HK-2 (cell line): Measurements from ENCODE around the gene GALK2.

ENCODE experiments used
- DNase-seq: peaks from one replicate; pipeline ENCODE4 v3.0.0-alpha.2; 2018; ENCODE audit not compliant: unreplicated experiment

Gene GALK2

GRCh38 chr15:49282366-49282765 is 112.3 kb downstream of the GALK2 start:
- no peak for DNase-seq

GRCh38 chr15:49286649-49287404 is 116.8 kb downstream of the GALK2 start:
- DNase-seq: no peak

GRCh38 chr15:49287481-49287880 is 117.4 kb downstream of the GALK2 start:
- no peak for DNase-seq

- no peak for DNase-seq
Measured at GRCh38 chr15:49288391-49288790, 118.3 kb downstream of the GALK2 start.

- DNase-seq: no peak
Measured at GRCh38 chr15:49290191-49290590, 120.1 kb downstream of the GALK2 start.

- no peak for DNase-seq
Measured at GRCh38 chr15:49293941-49294340, 123.9 kb downstream of the GALK2 start.

GRCh38 chr15:49296258-49296657 is 126.2 kb downstream of the GALK2 start:
- DNase-seq: no peak

GRCh38 chr15:49297584-49297983 is 127.5 kb downstream of the GALK2 start:
- DNase-seq: no peak

- no peak for DNase-seq
Measured at GRCh38 chr15:49300856-49301255, 130.8 kb downstream of the GALK2 start.

- no peak for DNase-seq
Measured at GRCh38 chr15:49301562-49301961, 131.5 kb downstream of the GALK2 start.

GRCh38 chr15:49303003-49303402 is 133.0 kb downstream of the GALK2 start:
- no peak for DNase-seq

GRCh38 chr15:49306551-49306950 is 136.5 kb downstream of the GALK2 start:
- DNase-seq: no peak

GRCh38 chr15:49308686-49309085 is 138.6 kb downstream of the GALK2 start:
- no peak for DNase-seq

- no peak for DNase-seq
Measured at GRCh38 chr15:49309889-49310288, 139.8 kb downstream of the GALK2 start.

GRCh38 chr15:49313650-49314049 is 143.6 kb downstream of the GALK2 start:
- DNase-seq: no peak

GRCh38 chr15:49314716-49315115 is 144.7 kb downstream of the GALK2 start:
- DNase-seq: no peak

- DNase-seq: no peak
Measured at GRCh38 chr15:49315391-49315823, 145.4 kb downstream of the GALK2 start.

- DNase-seq: no peak
Measured at GRCh38 chr15:49320351-49320750, 150.3 kb downstream of the GALK2 start.

- DNase-seq: no peak
Measured at GRCh38 chr15:49323207-49323606, 153.2 kb downstream of the GALK2 start.

- DNase-seq: no peak
Measured at GRCh38 chr15:49327927-49328326, 157.9 kb downstream of the GALK2 start.

GRCh38 chr15:49328941-49329340 is 158.9 kb downstream of the GALK2 start:
- no peak for DNase-seq

- no peak for DNase-seq
Measured at GRCh38 chr15:49330166-49330565, 160.1 kb downstream of the GALK2 start.

GRCh38 chr15:49331442-49331841 is 161.4 kb downstream of the GALK2 start:
- DNase-seq: no peak

- DNase-seq: no peak
Measured at GRCh38 chr15:49331951-49332350, 161.9 kb downstream of the GALK2 start.
